ENCODE results near the gene PNPLA5.
A peak's percentile ranks its signal among the peaks of the same experiment; 100 is the strongest.

Gene PNPLA5

GRCh38 chr22:43891360-43892182 is at the start of gene PNPLA5:
PNPLA5 (minus strand) TSS chr22:43892013; CDS start chr22:43891880, 133 bp downstream.
- TF ChIP-seq Cebpa-rat (IDR thresholded peaks at IDR 0.05), result no peak
- no peaks in the 10 kb centered on the region for H3K36me3 ChIP-seq
- peaks cover 0 to 19% (median 0%) of the 10 kb centered on the region in 11 experiments; a peak in 7 of 22 replicates for H4K20me1 ChIP-seq
- 0 out of 20 replicates have a peak, but pooled peaks cover 0 to 7% (median 0%) of the 10 kb centered on the region in 10 experiments for H3K4me1 ChIP-seq
- H3K9me3 ChIP-seq (replicated peaks in 1 of 11), result no peaks in the 10 kb centered on the region
- H3K9ac ChIP-seq, result no peak within 1 kb of the TSS
- no peak within 1 kb of the TSS; a peak in 1 of 22 replicates for H3K4me2 ChIP-seq
- no peak within 1 kb of the TSS for H3K27ac ChIP-seq
- H3K27me3 ChIP-seq, result peaks cover 15 to 55% (median 35%) of the 10 kb centered on the region in 11 experiments
- H3K4me3 ChIP-seq, result no peak within 1 kb of the TSS

- no peaks in the 10 kb centered on the region for H4K20me1 ChIP-seq
- H3K9ac ChIP-seq, result no peak overlapping the region
- no peak overlapping the region for H3K4me2 ChIP-seq
- no peak overlapping the region for H3K4me3 ChIP-seq
- no peaks in the 10 kb centered on the region for H3K27me3 ChIP-seq
- peaks cover 0 to 8% (median 0%) of the 10 kb centered on the region in 11 experiments; a peak in 2 of 22 replicates for H3K9me3 ChIP-seq (replicated peaks in 1 of 11)
- H3K27ac ChIP-seq, result no peak overlapping the region
- H3K4me1 ChIP-seq, result peaks cover 10 to 23% (median 18%) of the 10 kb centered on the region in 10 experiments
- H3K36me3 ChIP-seq, result no peaks in the 10 kb centered on the region
- no peak for TF ChIP-seq Cebpa-rat (IDR thresholded peaks at IDR 0.05)
These were observed 49.6 kb upstream of the PNPLA5 start for GRCh38 chr22:43941449-43941848.

GRCh38 chr22:43931771-43932170 is 40.0 kb upstream of the PNPLA5 start:
- Histone ChIP-seq H3K9ac (no peak overlapping the region), H3K27ac (no peak overlapping the region), H3K36me3 (no peaks in the 10 kb centered on the region), H3K4me2 (no peak overlapping the region), H3K4me3 (no peak overlapping the region), H3K27me3 (no peaks in the 10 kb centered on the region), H4K20me1 (no peaks in the 10 kb centered on the region), H3K4me1 (peaks cover 0 to 15% (median 5%) of the 10 kb centered on the region in 10 experiments; a peak in 9 of 20 replicates), H3K9me3 (replicated peaks in 1 of 11) (no peaks in the 10 kb centered on the region)
- TF ChIP-seq Cebpa-rat (IDR thresholded peaks at IDR 0.05), result no peak

GRCh38 chr22:43928908-43929307 is 37.1 kb upstream of the PNPLA5 start:
- H3K9ac ChIP-seq, result no peak overlapping the region
- H3K27me3 ChIP-seq, result peaks cover 11 to 16% (median 14%) of the 10 kb centered on the region in 11 experiments; a peak in 20 of 22 replicates
- H4K20me1 ChIP-seq, result peaks cover 0 to 5% (median 0%) of the 10 kb centered on the region in 11 experiments; a peak in 1 of 22 replicates
- no peak overlapping the region for H3K4me3 ChIP-seq
- no peaks in the 10 kb centered on the region for H3K9me3 ChIP-seq (replicated peaks in 1 of 11)
- H3K27ac ChIP-seq, result no peak overlapping the region
- TF ChIP-seq Cebpa-rat (IDR thresholded peaks at IDR 0.05), result no peak
- peaks cover 5 to 27% (median 10%) of the 10 kb centered on the region in 10 experiments; a peak in 15 of 20 replicates for H3K4me1 ChIP-seq
- H3K36me3 ChIP-seq, result no peaks in the 10 kb centered on the region
- peak overlapping the region in 6 of 11 experiments; percentile 6 to 75 (median 60); a peak in 7 of 22 replicates for H3K4me2 ChIP-seq

- Histone ChIP-seq H3K9ac (no peak overlapping the region), H4K20me1 (peaks cover 0 to 5% (median 0%) of the 10 kb centered on the region in 11 experiments; a peak in 1 of 22 replicates), H3K27me3 (peaks cover 11 to 19% (median 15%) of the 10 kb centered on the region in 11 experiments; a peak in 20 of 22 replicates), H3K4me2 (peak overlapping the region in 6 of 11 experiments; percentile 6 to 75 (median 60); a peak in 10 of 22 replicates), H3K27ac (no peak overlapping the region), H3K4me1 (peaks cover 5 to 28% (median 12%) of the 10 kb centered on the region in 10 experiments; a peak in 15 of 20 replicates), H3K9me3 (replicated peaks in 1 of 11) (no peaks in the 10 kb centered on the region), H3K36me3 (no peaks in the 10 kb centered on the region), H3K4me3 (no peak overlapping the region)
- TF ChIP-seq Cebpa-rat (IDR thresholded peaks at IDR 0.05), result peak in 5 of 11 experiments; percentile 16 to 63 (median 40); a peak in 4 of 22 replicates
These were observed 36.7 kb upstream of the PNPLA5 start for GRCh38 chr22:43928468-43928867.

- Histone ChIP-seq H3K4me2 (no peak overlapping the region), H3K36me3 (no peaks in the 10 kb centered on the region), H3K27ac (no peak overlapping the region), H3K9ac (no peak overlapping the region), H3K9me3 (replicated peaks in 1 of 11) (no peaks in the 10 kb centered on the region), H3K4me3 (no peak overlapping the region), H3K27me3 (peaks cover 11 to 19% (median 15%) of the 10 kb centered on the region in 11 experiments; a peak in 20 of 22 replicates), H4K20me1 (peaks cover 0 to 5% (median 0%) of the 10 kb centered on the region in 11 experiments; a peak in 2 of 22 replicates), H3K4me1 (peaks cover 12 to 45% (median 23%) of the 10 kb centered on the region in 10 experiments; a peak in 16 of 20 replicates)
- TF ChIP-seq Cebpa-rat (IDR thresholded peaks at IDR 0.05), result no peak
These were observed 34.5 kb upstream of the PNPLA5 start for GRCh38 chr22:43926349-43926710.

GRCh38 chr22:43925433-43926348 is 33.9 kb upstream of the PNPLA5 start:
- H4K20me1 ChIP-seq, result peaks cover 0 to 5% (median 0%) of the 10 kb centered on the region in 11 experiments; a peak in 2 of 22 replicates
- H3K27me3 ChIP-seq, result peaks cover 11 to 19% (median 15%) of the 10 kb centered on the region in 11 experiments; a peak in 20 of 22 replicates
- H3K4me3 ChIP-seq, result no peak overlapping the region
- no peaks in the 10 kb centered on the region for H3K9me3 ChIP-seq (replicated peaks in 1 of 11)
- no peak overlapping the region for H3K27ac ChIP-seq
- peak overlapping the region in 1 of 11 experiments; percentile 15; a peak in 1 of 22 replicates for H3K9ac ChIP-seq
- H3K36me3 ChIP-seq, result no peaks in the 10 kb centered on the region
- 0 out of 22 replicates have a peak overlapping the region, but pooled peaks of 3 of the 11 experiments have one; percentile 3 to 18 (median 12) for H3K4me2 ChIP-seq
- TF ChIP-seq Cebpa-rat (IDR thresholded peaks at IDR 0.05), result no peak
- peaks cover 12 to 51% (median 24%) of the 10 kb centered on the region in 10 experiments; a peak in 16 of 20 replicates for H3K4me1 ChIP-seq

GRCh38 chr22:43924877-43925276 is 33.1 kb upstream of the PNPLA5 start:
- Histone ChIP-seq H3K27ac (no peak overlapping the region), H3K4me1 (peaks cover 12 to 51% (median 24%) of the 10 kb centered on the region in 10 experiments; a peak in 16 of 20 replicates), H3K9ac (no peak overlapping the region), H3K4me3 (no peak overlapping the region), H3K4me2 (0 out of 22 replicates have a peak overlapping the region, but pooled peaks of 2 of the 11 experiments have one; percentile 3 to 18), H3K36me3 (no peaks in the 10 kb centered on the region), H4K20me1 (peaks cover 0 to 5% (median 0%) of the 10 kb centered on the region in 11 experiments; a peak in 2 of 22 replicates), H3K27me3 (peaks cover 11 to 19% (median 15%) of the 10 kb centered on the region in 11 experiments; a peak in 20 of 22 replicates), H3K9me3 (replicated peaks in 1 of 11) (no peaks in the 10 kb centered on the region)
- TF ChIP-seq Cebpa-rat (IDR thresholded peaks at IDR 0.05), result no peak

Measured in BLaER1 treated with 17β-estradiol and CSF1 and Interleukin-3, amounts not matched to agents 10 nM and 100 nM (cell line).